Activated CD4-positive, alpha-beta T cell treated with anti-CD3 and anti-CD28 coated beads for 4 hours (primary cell): Measurements from ENCODE around the gene NLRP6.
"Not testable (repeated sequence)": the region's sequence is repeated elsewhere in the genome, so short reads cannot be mapped to it uniquely, and the experiment has no call there.

Source experiments
- DNase-seq, 2 donors: peaks; one replicate each; pipeline ENCODE4 v3.0.0-alpha.2; 2020

Gene NLRP6

DNA sequence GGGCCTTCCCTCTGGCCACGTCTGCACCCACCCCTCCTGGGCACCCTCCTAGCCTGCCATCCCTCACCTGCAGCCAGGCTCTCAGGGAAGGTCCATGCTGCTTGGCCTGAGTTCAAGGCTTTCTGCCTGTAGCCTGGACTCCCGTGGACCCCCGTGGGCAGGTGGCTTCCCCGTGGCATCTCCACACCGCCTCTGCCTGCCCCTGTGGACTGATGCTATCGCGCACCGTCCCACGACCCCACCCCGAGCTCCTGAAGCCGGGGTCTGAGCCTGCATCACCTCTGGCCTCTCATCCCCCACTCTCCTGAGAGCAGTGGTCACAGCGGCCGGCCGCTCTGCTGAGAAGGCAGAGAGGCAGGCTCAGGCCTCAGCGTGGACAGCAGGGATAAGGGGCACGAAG lies 16.6 kb downstream of the NLRP6 start:
- DNase-seq, result no peak

GRCh38 chr11:295351-296170 lies 17.4 kb downstream of the NLRP6 start:
- DNase-seq, result no peak

DNA sequence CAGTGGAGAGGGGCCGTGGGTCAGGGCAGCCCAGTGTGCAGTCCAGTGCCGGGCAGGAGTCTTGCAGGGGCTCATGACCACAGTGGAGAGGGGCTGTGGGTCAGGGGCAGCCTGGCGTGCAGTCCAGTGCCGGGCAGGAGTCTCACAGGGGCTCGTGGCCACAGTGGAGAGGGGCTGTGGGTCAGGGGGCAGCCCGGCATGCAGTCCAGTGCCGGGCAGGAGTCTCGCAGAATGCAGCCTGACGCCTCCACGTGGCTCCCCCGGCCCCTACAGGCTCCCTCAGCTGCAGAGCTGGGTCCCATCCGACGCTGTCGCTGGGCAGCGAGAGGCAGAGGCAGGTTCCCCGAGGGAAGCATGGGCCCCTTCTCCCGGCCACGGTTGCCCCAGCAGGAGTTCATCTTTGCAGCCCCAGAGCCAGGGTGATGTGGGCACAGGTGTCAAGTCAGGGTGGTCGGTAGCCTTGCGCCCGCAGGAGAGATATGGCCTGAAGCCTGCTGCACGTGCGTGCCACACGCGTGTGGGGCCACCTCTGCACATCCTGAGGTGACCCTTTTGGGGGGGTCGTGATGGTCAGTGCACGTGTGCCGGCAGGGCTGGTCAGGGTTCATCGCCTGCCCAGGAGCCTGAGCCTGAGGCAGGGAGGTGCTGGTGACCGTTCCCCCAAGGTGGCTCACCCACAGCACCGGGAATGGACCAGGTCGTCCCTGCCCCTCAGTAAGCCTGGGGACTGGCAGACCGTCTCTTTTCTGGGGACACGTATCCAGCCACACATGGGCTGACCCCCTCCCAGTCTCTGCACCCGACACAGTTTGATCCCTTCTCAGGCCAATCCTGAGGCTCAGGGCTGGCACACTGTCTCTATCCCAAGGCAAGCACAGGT lies 18.2 kb downstream of the NLRP6 start:
- peak in 1 of 2 donors; percentile 2 for DNase-seq

GRCh38 chr11:297051-297585 lies 18.9 kb downstream of the NLRP6 start:
- DNase-seq, result peak in 1 of 2 donors; percentile 3

DNA sequence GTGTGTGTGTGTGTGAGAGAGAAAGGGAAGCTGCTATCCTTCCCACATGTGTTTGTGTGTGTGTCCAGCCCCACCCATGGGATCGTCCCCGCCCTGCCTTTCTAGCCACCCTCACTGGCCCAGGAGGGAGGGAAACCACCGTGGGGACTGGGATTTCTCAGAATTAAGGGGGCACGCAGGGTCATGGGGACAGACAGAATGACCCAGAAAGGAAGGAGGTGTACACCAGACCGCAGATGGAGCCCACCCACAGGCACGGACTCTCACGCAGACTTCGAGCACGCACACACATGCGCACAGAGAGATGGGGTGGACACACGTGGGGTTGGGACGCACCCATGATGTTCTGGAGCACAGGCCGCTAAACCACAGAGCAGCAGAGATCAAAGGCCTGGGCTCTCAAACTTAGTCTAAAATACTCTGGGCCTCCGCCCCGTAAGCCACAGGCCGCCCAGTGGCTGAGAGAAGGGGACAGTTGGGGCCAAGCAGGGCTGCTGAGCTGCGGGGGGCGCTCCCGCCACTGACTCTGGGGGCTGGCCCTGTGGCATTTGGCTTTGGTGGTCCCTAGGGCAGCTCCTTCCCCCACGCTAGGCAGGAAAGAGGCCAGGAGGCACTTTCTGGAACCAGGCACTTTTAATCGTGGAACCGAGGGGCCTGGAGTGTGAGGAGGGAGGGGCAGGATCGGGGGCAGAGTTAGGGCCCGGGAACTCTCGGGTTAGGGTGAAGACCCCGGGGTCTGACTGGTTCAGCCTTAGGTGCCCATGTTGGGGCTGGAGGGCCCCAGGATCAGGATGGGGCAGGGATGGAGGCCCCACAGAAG lies 19.6 kb downstream of the NLRP6 start:
- DNase-seq, result peak in 1 of 2 donors; percentile 41

DNA sequence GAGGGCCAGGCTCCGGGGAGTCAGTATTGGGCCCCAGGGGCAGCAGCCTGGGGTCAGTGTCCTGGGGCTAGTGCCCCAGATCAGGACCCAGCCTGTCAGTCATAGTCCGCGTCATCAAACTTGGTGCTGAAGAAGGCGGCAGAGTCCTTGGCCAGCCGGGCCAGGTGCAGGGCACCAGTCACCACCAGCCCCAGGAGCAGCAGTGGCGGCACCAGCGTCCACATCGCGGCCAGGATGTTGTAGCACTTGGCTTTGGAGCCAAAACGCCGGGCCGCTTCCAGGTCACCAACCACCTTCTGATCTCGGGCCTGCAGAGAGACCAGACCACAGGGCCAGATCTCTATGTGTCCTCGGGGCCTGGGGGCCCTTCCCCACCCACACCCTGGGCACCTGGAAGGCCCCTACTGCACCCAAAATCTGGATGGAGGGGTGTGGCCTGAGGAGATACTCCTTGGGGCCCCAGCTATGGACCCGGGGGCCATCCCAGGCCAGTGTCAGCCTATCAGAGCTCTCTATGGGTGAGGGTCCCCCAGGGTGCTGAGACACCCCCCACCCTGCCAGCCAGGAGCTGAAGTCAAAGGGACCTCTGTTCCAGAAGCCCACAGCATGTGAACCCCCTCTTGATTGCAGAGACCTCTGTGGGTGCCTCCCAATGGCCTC lies 20.3 kb downstream of the NLRP6 start:
- peak in 1 of 2 donors; percentile 10 for DNase-seq

DNA sequence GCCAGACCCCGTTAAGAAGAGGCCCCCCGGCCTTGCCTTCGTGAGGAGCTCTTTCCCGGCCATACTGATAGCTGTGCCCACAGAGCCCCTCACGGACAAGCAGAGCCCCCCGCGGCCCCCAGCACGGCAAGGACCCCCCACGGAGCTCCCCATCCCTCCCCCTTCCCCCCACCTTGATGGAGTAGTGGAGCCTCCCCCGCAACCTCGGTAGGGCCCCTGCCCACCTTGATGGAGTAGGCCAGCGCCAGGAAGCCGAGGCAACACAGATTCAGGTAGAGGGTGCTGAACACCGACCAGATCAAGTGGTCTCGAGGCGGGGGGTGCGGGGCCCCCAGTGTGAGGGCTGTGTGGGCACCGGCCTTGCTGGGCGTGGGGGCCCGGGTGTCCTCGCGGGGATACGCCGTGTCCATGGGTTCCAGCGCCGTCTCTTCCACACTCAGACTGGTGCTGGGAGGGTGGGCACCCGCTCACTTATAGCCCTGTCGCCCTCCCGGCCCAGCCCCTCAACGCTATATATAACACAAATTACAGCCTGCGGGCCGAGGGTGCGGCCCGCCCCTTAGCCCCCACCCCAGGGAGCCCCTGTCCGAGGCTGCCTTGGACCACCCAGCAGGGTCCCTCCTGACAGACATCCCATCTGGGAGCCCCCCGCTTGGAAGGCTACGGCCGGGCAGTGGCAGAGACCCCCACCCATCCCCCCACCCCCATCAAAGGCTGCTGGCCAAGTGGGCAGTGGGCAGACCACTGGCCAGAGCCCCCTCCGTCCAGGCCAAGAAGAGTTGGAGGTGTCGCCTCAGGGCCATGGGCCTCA lies 21.1 kb downstream of the NLRP6 start, which contains the start of gene IFITM5:
IFITM5 (minus strand) TSS at position 446 of the 811 bp plus-strand sequence; CDS start at position 410, 36 bp downstream.
- DNase-seq, result no peak

DNA sequence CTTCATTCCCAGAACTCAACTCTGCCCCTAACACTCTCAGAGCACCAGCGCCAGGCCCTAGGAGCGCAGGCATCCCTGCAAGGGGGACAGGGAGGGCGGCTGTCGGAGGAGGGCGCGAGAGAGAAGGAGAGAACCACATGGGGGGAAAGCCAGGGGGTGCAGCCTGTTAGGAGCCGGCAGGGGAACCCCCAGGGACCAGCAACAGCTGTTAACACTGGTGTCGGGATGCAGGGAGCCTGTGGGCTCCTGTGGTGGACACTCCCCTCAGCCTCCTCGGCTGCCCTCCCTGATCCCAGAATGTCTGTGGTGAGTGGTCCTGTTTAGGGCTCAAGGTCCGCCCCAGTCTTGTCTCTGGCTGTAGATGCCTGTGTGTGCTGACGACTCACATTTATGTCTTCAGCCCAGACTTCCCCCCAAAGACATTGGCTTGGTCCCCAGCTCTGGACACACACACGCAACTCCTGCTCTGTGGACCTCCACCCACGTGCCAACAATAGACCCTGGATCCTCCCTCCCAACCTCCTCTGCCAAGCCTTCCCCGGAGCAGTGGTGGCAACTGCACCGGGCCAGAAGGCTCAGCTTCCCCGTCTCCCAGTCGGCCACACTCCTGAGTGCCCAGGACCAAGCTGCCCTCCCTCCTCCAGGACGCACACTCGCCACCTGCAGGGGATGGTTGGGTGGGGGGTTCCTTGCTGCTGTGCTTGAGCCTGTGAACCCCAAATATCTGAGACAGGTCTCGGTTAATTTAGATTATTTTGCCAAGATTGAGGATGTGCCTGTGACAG lies 21.9 kb downstream of the NLRP6 start:
- no peak for DNase-seq

- DNase-seq, result no peak
Observed at GRCh38 chr11:303363-303762, 25.2 kb downstream of the NLRP6 start.

- DNase-seq, result no peak
Observed at GRCh38 chr11:304061-304506, 25.9 kb downstream of the NLRP6 start.

- DNase-seq, result peak; percentile 63 to 67
Observed at GRCh38 chr11:304915-305843, 27.0 kb downstream of the NLRP6 start.

DNA sequence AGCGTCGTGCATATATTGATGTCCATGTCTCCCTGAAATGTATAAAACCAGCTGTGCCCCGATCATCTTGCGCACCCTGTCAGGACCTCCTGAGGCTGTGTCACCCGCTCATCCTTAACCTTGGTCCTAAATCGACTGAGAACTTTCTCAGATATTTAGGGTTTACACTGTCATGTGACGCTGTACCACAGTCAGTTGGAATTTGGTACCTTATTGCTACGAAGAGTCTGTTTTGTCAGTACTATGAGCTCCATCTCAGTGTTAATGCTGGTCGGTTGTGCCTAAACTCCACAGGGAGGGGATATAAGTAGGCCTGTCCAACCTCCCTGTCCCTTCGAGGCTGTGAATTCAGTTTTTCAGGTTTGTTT lies 27.6 kb downstream of the NLRP6 start:
- no peak for DNase-seq

GRCh38 chr11:306645-307371 lies 28.6 kb downstream of the NLRP6 start:
- no peak for DNase-seq

DNA sequence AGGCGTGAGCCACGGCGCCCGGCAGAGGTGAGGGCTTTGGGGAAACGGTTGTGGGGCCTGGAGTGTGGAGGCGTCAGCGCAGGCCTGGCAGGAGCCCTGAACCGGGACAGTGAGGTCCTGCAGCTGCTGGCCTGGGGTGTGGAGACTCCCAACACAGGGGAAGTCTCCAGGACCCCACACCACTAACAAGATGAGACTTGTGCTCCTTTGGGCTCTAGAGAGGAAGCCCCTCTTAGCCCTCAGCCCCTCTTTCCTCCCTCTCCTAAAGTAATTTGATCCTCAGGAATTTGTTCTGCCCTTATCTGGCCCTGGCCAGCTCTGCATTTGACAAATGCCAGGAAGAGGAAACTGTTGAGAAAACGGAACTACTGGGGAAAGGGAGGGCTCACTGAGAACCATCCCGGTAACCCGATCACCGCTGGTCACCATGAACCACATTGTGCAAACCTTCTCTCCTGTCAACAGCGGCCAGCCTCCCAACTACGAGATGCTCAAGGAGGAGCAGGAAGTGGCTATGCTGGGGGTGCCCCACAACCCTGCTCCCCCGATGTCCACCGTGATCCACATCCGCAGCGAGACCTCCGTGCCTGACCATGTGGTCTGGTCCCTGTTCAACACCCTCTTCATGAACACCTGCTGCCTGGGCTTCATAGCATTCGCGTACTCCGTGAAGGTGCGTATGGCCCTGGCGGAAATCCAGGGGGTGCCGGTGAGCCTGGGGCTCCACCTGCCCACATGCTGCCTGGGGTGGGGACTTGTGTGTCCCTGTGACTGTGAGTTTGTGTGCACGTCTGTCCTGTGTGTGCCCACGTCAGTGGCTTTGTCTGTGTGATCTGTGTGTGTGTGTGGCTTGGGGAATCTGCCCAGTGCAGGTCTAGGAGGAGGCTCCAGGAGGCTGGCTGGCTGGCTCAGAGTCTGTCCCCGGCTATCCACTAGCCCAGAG lies 29.8 kb downstream of the NLRP6 start, which contains the start of gene IFITM2:
IFITM2 (plus strand) TSS at position 51 of the 943 bp plus-strand sequence; CDS start at position 428, 377 bp downstream.
- peak in 1 of 2 donors; percentile 47 for DNase-seq

DNA sequence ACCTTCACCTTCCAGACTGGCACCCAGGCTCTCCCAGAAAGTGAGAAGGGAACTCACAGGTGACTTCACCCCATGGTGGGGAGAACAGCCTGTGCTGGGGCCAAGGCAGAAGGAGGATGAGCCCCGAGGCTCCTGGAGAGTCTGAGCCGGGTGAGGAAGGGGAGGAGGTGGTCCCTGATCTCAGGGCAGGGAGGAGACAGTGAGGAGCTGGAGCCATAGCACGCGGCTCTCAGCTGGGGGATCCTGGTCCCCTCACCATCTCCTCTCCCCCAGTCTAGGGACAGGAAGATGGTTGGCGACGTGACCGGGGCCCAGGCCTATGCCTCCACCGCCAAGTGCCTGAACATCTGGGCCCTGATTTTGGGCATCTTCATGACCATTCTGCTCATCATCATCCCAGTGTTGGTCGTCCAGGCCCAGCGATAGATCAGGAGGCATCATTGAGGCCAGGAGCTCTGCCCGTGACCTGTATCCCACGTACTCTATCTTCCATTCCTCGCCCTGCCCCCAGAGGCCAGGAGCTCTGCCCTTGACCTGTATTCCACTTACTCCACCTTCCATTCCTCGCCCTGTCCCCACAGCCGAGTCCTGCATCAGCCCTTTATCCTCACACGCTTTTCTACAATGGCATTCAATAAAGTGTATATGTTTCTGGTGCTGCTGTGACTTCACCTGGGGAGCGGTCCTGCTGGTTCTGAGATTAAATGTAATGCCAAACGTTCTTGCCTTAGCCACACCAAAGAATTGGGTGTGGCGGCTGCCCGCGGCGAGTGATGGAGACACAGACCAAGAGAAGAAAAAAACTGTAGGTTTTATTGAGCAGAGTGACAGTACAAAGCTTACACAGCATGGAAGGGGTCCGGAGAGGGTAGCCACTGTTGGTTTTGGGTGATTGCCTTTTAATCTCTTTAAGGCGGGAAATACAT lies 30.8 kb downstream of the NLRP6 start:
- not testable (repeated sequence) for DNase-seq
